Astrocyte (in vitro differentiated cells and primary cell): Measurements from ENCODE around the gene MTCH2. TPM values are rescaled to one million over a fixed set of nuclear protein-coding genes. Genes with fewer than 3 reads are reported as not detected.
A peak's percentile ranks its signal among the peaks of the same experiment; 100 is the strongest.

Experiments
- DNase-seq: peaks from one replicate; pipeline ENCODE4 v3.0.0-alpha.2; 2010; ENCODE audit warnings: low read depth
- FAIRE-seq: peaks from 2 replicates; lab custom pipeline; 2011; peaks lifted over from hg19 to GRCh38; lab: Jason Lieb, UNC
- H2AFZ ChIP-seq: 2 replicates; pipeline ENCODE4 v1.6.0; 2012; ENCODE audit warnings: low read depth, low read length, inconsistent platforms
- H3K27ac ChIP-seq: 2 replicates; pipeline ENCODE4 v1.5.1; 2011; ENCODE audit warnings: low read depth, low read length, inconsistent platforms
- H3K27me3 ChIP-seq: 2 replicates; pipeline ENCODE4 v1.6.0; 2011; ENCODE audit warnings: low read length, inconsistent platforms; ENCODE audit not compliant: insufficient read depth
- H3K36me3 ChIP-seq: 2 replicates; pipeline ENCODE4 v1.5.1; 2011; ENCODE audit warnings: low read length, inconsistent platforms; ENCODE audit not compliant: insufficient read depth
- H3K4me1 ChIP-seq: 2 replicates; pipeline ENCODE4 v1.5.1; 2011; ENCODE audit warnings: low read length, inconsistent platforms; ENCODE audit not compliant: insufficient read depth
- H3K4me2 ChIP-seq: 2 replicates; pipeline ENCODE4 v1.6.0; 2012; ENCODE audit warnings: low read length, inconsistent platforms
- H3K4me3 ChIP-seq: 2 replicates; pipeline ENCODE4 v1.5.1; 2011; ENCODE audit warnings: low read depth, mild to moderate bottlenecking, low read length, inconsistent platforms; ENCODE audit not compliant: insufficient read depth
- H3K79me2 ChIP-seq: 2 replicates; pipeline ENCODE4 v1.6.0; 2012; ENCODE audit warnings: mild to moderate bottlenecking, low read length, inconsistent platforms; ENCODE audit not compliant: insufficient read depth
- H3K9ac ChIP-seq: 2 replicates; pipeline ENCODE4 v1.6.0; 2012; ENCODE audit warnings: mild to moderate bottlenecking, low read length, inconsistent platforms
- H3K9me3 ChIP-seq: 2 replicates; pipeline ENCODE4 v1.5.1; 2012; ENCODE audit warnings: low read depth, mild to moderate bottlenecking, low read length, inconsistent platforms; ENCODE audit not compliant: insufficient read depth
- H4K20me1 ChIP-seq: 2 replicates; pipeline ENCODE4 v1.6.0; 2012; ENCODE audit warnings: low read length, inconsistent platforms; ENCODE audit not compliant: insufficient read depth
- H3K27ac Mint-ChIP-seq: one replicate; pipeline ENCODE4 v1.8.0; 2021; ENCODE audit warnings: mild to moderate bottlenecking, mixed read lengths; ENCODE audit not compliant: unreplicated experiment
- H3K27me3 Mint-ChIP-seq: one replicate; pipeline ENCODE4 v1.8.0; 2021; ENCODE audit warnings: low read depth, mixed read lengths; ENCODE audit not compliant: unreplicated experiment
- H3K36me3 Mint-ChIP-seq: one replicate; pipeline ENCODE4 v1.8.0; 2021; ENCODE audit warnings: low read depth, mixed read lengths; ENCODE audit not compliant: unreplicated experiment
- H3K4me1 Mint-ChIP-seq: one replicate; pipeline ENCODE4 v1.8.0; 2021; ENCODE audit warnings: low read depth, mixed read lengths; ENCODE audit not compliant: unreplicated experiment
- H3K4me3 Mint-ChIP-seq: one replicate; pipeline ENCODE4 v1.8.0; 2021; ENCODE audit warnings: mild to moderate bottlenecking, moderate library complexity, mixed read lengths; ENCODE audit not compliant: unreplicated experiment
- H3K9me3 Mint-ChIP-seq: one replicate; pipeline ENCODE4 v1.8.0; 2021; ENCODE audit warnings: mild to moderate bottlenecking, mixed read lengths; ENCODE audit not compliant: unreplicated experiment
- EZH2 ChIP-seq: IDR thresholded peaks from 2 replicates; pipeline ENCODE4 v1.6.1; 2012; ENCODE audit warnings: mild to moderate bottlenecking, low read length, inconsistent platforms; ENCODE audit not compliant: insufficient read depth
- total RNA-seq: library from RNA; stranded (reverse); gene quantifications from 2 replicates; pipeline ENCODE4 v1.2.1, GENCODE V29; 2021
- TF ChIP-seq, protein P1 (sequence below): IDR thresholded peaks from 2 replicates; pipeline ENCODE4 v1.5.1; 2011; ENCODE audit warnings: low read depth, mild to moderate bottlenecking, inconsistent platforms, low read length, moderate library complexity; ENCODE audit not compliant: insufficient read depth

MTCH2 gene
- total RNA-seq, 1 donor from 2014 or later: 103 TPM

DNA sequence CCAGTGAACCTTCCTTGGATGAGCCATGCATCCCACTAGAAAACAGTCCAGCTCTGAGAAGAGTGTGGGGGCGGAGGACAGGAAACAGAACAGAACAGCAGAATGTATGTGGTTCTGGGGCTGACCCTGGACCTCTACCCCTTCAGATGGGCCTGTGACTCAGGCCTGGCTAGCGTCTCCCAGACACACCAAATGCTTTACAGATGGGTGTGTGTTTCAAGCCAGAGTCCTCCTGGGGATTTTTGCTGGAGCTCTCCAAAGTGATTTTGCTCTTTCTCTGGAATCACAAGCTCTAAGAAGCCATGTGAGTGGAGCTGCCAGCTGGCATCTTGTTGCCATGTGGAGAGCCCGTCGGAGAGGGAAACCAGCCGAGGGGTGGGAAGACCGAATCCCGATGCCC lies 35.0 kb downstream of the MTCH2 start:
- Mint-ChIP-seq H3K9me3 (no peaks in the 10 kb centered on the region), H3K4me3 (no peak overlapping the region), H3K36me3 (peaks cover 4% of the 10 kb centered on the region), H3K27ac (peak overlapping the region; percentile 5), H3K27me3 (no peaks in the 10 kb centered on the region), H3K4me1 (peaks cover 24% of the 10 kb centered on the region)
- no peaks in the 10 kb centered on the region for H3K36me3 ChIP-seq
- H2AFZ ChIP-seq: no peak overlapping the region
- peak overlapping the region; percentile 37 for H3K9ac ChIP-seq
- peaks cover 20% of the 10 kb centered on the region for H3K4me1 ChIP-seq
- no peak for TF ChIP-seq EZH2
- TF ChIP-seq, protein P1, sequence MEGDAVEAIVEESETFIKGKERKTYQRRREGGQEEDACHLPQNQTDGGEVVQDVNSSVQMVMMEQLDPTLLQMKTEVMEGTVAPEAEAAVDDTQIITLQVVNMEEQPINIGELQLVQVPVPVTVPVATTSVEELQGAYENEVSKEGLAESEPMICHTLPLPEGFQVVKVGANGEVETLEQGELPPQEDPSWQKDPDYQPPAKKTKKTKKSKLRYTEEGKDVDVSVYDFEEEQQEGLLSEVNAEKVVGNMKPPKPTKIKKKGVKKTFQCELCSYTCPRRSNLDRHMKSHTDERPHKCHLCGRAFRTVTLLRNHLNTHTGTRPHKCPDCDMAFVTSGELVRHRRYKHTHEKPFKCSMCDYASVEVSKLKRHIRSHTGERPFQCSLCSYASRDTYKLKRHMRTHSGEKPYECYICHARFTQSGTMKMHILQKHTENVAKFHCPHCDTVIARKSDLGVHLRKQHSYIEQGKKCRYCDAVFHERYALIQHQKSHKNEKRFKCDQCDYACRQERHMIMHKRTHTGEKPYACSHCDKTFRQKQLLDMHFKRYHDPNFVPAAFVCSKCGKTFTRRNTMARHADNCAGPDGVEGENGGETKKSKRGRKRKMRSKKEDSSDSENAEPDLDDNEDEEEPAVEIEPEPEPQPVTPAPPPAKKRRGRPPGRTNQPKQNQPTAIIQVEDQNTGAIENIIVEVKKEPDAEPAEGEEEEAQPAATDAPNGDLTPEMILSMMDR: no peak
- peak overlapping the region; percentile 14 for H3K27ac ChIP-seq
- FAIRE-seq (no peak), DNase-seq (peak; percentile 94)
- H3K9me3 ChIP-seq: no peaks in the 10 kb centered on the region
- no peaks in the 10 kb centered on the region for H4K20me1 ChIP-seq
- no peaks in the 10 kb centered on the region for H3K27me3 ChIP-seq
- no peak overlapping the region for H3K4me3 ChIP-seq
- peak overlapping the region; percentile 61 for H3K4me2 ChIP-seq
- H3K79me2 ChIP-seq: no peaks in the 10 kb centered on the region

DNA sequence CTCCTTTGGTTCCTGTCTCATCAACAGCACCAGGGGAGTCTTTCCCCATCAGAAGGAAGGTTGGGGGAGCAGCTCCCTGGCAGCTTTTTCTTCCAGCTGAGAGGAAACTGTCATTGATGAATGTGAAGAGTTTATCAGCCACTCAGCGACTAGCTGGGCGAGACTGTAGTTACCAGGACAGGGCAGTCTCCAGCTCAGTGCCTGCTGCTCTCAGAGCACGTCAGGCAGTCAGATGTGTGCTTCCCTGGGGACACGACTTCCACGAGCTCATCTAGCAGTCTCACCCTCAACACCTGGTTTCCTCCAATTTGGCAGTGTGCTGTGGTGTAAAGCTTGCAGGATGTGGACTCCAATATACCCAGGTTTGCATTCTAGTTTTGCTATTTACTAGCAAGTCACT lies 35.6 kb downstream of the MTCH2 start:
- Histone ChIP-seq H3K9me3 (no peaks in the 10 kb centered on the region), H3K79me2 (no peaks in the 10 kb centered on the region), H3K4me1 (peaks cover 20% of the 10 kb centered on the region), H3K27ac (peak overlapping the region; percentile 32), H3K9ac (peak overlapping the region; percentile 37), H3K4me2 (peak overlapping the region; percentile 61), H3K27me3 (no peaks in the 10 kb centered on the region), H3K4me3 (peak overlapping the region; percentile 15), H4K20me1 (no peaks in the 10 kb centered on the region), H2AFZ (no peak overlapping the region), H3K36me3 (no peaks in the 10 kb centered on the region)
- Mint-ChIP-seq H3K27me3 (no peaks in the 10 kb centered on the region), H3K27ac (peak overlapping the region; percentile 20), H3K4me3 (no peak overlapping the region), H3K9me3 (no peaks in the 10 kb centered on the region), H3K36me3 (peaks cover 4% of the 10 kb centered on the region), H3K4me1 (peaks cover 24% of the 10 kb centered on the region)
- TF ChIP-seq EZH2: no peak
- TF ChIP-seq, protein P1: no peak
- peak; percentile 29 for DNase-seq
- FAIRE-seq: no peak

DNA sequence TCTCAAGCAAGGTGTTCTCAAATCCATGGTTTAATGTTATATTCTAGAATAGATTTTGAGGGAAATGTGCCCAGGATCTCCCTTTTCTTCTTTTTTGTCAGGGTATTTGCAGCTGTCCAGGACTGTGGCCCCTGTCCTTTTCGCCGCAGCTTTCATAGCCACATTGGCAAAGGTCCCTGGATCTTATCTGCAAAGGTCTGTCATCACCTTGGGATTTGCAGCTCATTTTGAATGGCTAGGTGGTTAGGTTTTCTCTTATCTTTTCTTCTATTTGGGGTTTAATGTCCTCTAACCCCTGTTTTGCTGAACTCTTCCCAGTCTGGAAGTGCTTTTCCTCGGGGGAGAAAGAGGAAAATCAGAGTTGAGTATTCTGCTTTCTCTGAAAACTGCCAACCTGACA lies 36.4 kb downstream of the MTCH2 start:
- FAIRE-seq (no peak), DNase-seq (no peak)
- Mint-ChIP-seq H3K4me1 (peaks cover 24% of the 10 kb centered on the region), H3K27ac (no peak overlapping the region), H3K27me3 (no peaks in the 10 kb centered on the region), H3K9me3 (no peaks in the 10 kb centered on the region), H3K4me3 (no peak overlapping the region), H3K36me3 (peaks cover under 1% of the 10 kb centered on the region)
- Histone ChIP-seq H4K20me1 (no peaks in the 10 kb centered on the region), H3K4me1 (peaks cover 20% of the 10 kb centered on the region), H2AFZ (no peak overlapping the region), H3K9ac (no peak overlapping the region), H3K9me3 (no peaks in the 10 kb centered on the region), H3K27ac (no peak overlapping the region), H3K79me2 (no peaks in the 10 kb centered on the region), H3K27me3 (no peaks in the 10 kb centered on the region), H3K36me3 (no peaks in the 10 kb centered on the region), H3K4me2 (no peak overlapping the region), H3K4me3 (no peak overlapping the region)
- no peak for TF ChIP-seq EZH2
